GM12878 (cell line): ENCODE measurements around the gene ZNF687. TPM values are rescaled to one million over a fixed set of nuclear protein-coding genes. Genes with fewer than 3 reads are reported as not detected.

Experiments
- ATAC-seq: fragments of 200-7000 bp; cut with Tn5 transposase; 3 replicates; pipeline ENCODE4 v1.9.1; 2020; ENCODE audit warnings: mild to moderate bottlenecking, moderate library complexity
- BruUV-seq: library from RNA; stranded (reverse); fragments of 400-500 nt; replicated peaks from 2 replicates; lab custom pipeline; 2021; lab: Mats Ljungman, UMichigan
- CTCF ChIA-PET: fragments of 300-600 bp; sonication (Branson Sonifier 250); formaldehyde crosslinking; extraction: SDS; loops from one replicate; lab custom pipeline; 2021; ENCODE audit warnings: inconsistent platforms; lab: Yijun Ruan, JAX
- POLR2A ChIA-PET: fragments of 350-600 bp; formaldehyde crosslinking; extraction: SDS; loops from one replicate; lab custom pipeline; 2021; ENCODE audit warnings: inconsistent platforms; lab: Charles Lee
- RAD21 ChIA-PET: fragments of 300-600 bp; sonication (Branson Sonifier 250); formaldehyde crosslinking; loops from one replicate; lab custom pipeline; 2023; ENCODE audit warnings: antibody characterized with exemption; ENCODE audit not compliant: unreplicated experiment; lab: Charles Lee
- SMC1A ChIA-PET: fragments of 300-600 bp; sonication (Branson Sonifier 250); formaldehyde crosslinking; loops from one replicate; lab custom pipeline; 2023; ENCODE audit not compliant: unreplicated experiment, uncharacterized antibody; lab: Charles Lee
- DNase-seq: peaks from one replicate; pipeline ENCODE4 v3.0.0-alpha.2; 2011; ENCODE audit warnings: low read depth, low spot score
- FAIRE-seq: peaks from 3 replicates; lab custom pipeline; 2011; peaks lifted over from hg19 to GRCh38; lab: Jason Lieb, UNC
- H2AFZ ChIP-seq: 2 replicates; pipeline ENCODE4 v1.6.0; 2011; ENCODE audit warnings: low read depth, low read length, control low read depth; ENCODE audit not compliant: control insufficient read depth
- H3K27ac ChIP-seq: 2 replicates; pipeline ENCODE4 v1.5.1; 2011; ENCODE audit warnings: control low read depth; ENCODE audit not compliant: control insufficient read depth, insufficient read depth
- H3K27me3 ChIP-seq, 2 experiments: replicated peaks in 1 of 2; 2 replicates each; pipeline versions ENCODE4 v1.6.0 to v1.6.1; 2011; ENCODE audit warnings: low read length in 1 of 2; ENCODE audit not compliant: control insufficient read depth in 2 of 2, insufficient read depth in 2 of 2
- H3K36me3 ChIP-seq, 2 experiments: 2 replicates each; pipeline ENCODE4 v1.5.1; 2011; ENCODE audit warnings: low read length in 1 of 2; ENCODE audit not compliant: control insufficient read depth in 2 of 2, insufficient read depth in 2 of 2
- H3K4me1 ChIP-seq: 2 replicates; pipeline ENCODE4 v1.6.1; 2011; ENCODE audit warnings: mild to moderate bottlenecking, low read length, moderate library complexity, mixed read lengths; ENCODE audit not compliant: control insufficient read depth, insufficient read depth
- H3K4me2 ChIP-seq: 2 replicates; pipeline ENCODE4 v1.6.0; 2011; ENCODE audit warnings: control low read depth; ENCODE audit not compliant: control insufficient read depth, insufficient read depth
- H3K4me3 ChIP-seq: fragments of 200-600 bp; sonication (generic); 2 replicates; pipeline ENCODE4 v1.5.1; 2016
- H3K79me2 ChIP-seq: 2 replicates; pipeline ENCODE4 v1.6.0; 2011; ENCODE audit warnings: low read length; ENCODE audit not compliant: control insufficient read depth, insufficient read depth
- H3K9ac ChIP-seq: 2 replicates; pipeline ENCODE4 v1.8.0; 2011; ENCODE audit warnings: low read length, control low read depth, mixed read lengths; ENCODE audit not compliant: control insufficient read depth, insufficient read depth
- H3K9me3 ChIP-seq: replicated peaks from 3 replicates; pipeline ENCODE4 v1.5.1; 2011; ENCODE audit warnings: mild to moderate bottlenecking, low read length; ENCODE audit not compliant: control insufficient read depth, insufficient read depth
- H4K20me1 ChIP-seq: 2 replicates; pipeline ENCODE4 v1.6.0; 2011; ENCODE audit not compliant: control insufficient read depth, insufficient read depth
- BCLAF1 ChIP-seq: fragments of 450-650 bp; IDR thresholded peaks from 2 replicates; pipeline ENCODE4 v1.6.1; 2017; ENCODE audit warnings: antibody characterized with exemption, mild to moderate bottlenecking, moderate library complexity
- CEBPB ChIP-seq, 2 experiments: fragments of 150-350 bp in 1 of 2; IDR thresholded peaks; 2 replicates each; pipeline ENCODE4 v1.6.1; 2012 to 2014; ENCODE audit warnings: low read depth in 2 of 2, low read length in 2 of 2, borderline replicate concordance in 1 of 2, inconsistent platforms in 1 of 2
- CHD1 ChIP-seq: IDR thresholded peaks from 2 replicates; pipeline ENCODE4 v1.6.1; 2012; ENCODE audit warnings: low read depth, low read length, improper control_type of control experiment
- DPF2 ChIP-seq: fragments of 450-650 bp; IDR thresholded peaks from 2 replicates; pipeline ENCODE4 v1.6.1; 2017; ENCODE audit warnings: mild to moderate bottlenecking
- HDAC2 ChIP-seq: fragments of 200-600 bp; sonication (generic); IDR thresholded peaks from 2 replicates; pipeline ENCODE4 v1.6.1; 2017
- KAT2A ChIP-seq: conservative IDR thresholded peaks from 2 replicates; pipeline ENCODE4 v1.6.1; 2011; ENCODE audit warnings: low read depth, low read length; ENCODE audit not compliant: control insufficient read depth
- PKNOX1 ChIP-seq: fragments of 450-650 bp; IDR thresholded peaks from 2 replicates; pipeline ENCODE4 v1.6.1; 2016; ENCODE audit warnings: mild to moderate bottlenecking
- RB1 ChIP-seq: fragments of 450-650 bp; formaldehyde crosslinking; IDR thresholded peaks from 2 replicates; pipeline ENCODE4 v1.6.1; 2017; ENCODE audit warnings: mild to moderate bottlenecking, borderline replicate concordance
- SREBF2 ChIP-seq: IDR thresholded peaks from 2 replicates; pipeline ENCODE4 v1.6.1; 2012; ENCODE audit warnings: mild to moderate bottlenecking, low read length
- ZBTB4 ChIP-seq: fragments of 450-650 bp; formaldehyde crosslinking; IDR thresholded peaks from 2 replicates; pipeline ENCODE4 v1.4.0; 2022; ENCODE audit warnings: mild to moderate bottlenecking, moderate library complexity
- ZNF24 ChIP-seq: fragments of 450-650 bp; IDR thresholded peaks from 2 replicates; pipeline ENCODE4 v1.6.1; 2017; ENCODE audit warnings: antibody characterized with exemption, mild to moderate bottlenecking
- WGBS: methylation state at CpG from one replicate; pipeline ENCODE4 v1.1.6; 2016; ENCODE audit warnings: low lambda C conversion rate; ENCODE audit not compliant: insufficient replicate concordance, insufficient coverage; ENCODE audit errors: missing lambda C conversion rate; 5-methylcytosine and 5-hydroxymethylcytosine counted together
- in situ Hi-C: fragments of 300-500 bp; cut with MboI; formaldehyde crosslinking; loops from 9 replicates; pipeline ENCODE4 v1.14.3; 2018; ENCODE audit warnings: mixed read lengths
- intact Hi-C: fragments of 100-400 bp; cut with micrococcal nuclease; formaldehyde crosslinking; loops from one replicate; pipeline ENCODE4 v1.14.2; 2022; ENCODE audit not compliant: unreplicated experiment
- polyA plus RNA-seq, 11 experiments: library from polyadenylated mRNA; depleted of rRNA in 4 of 11; unstranded in 6 of 11; stranded (reverse) in 5 of 11; fragments of >200 nt; fragmentation: Nextera tagmentation in 4 of 11; fragmentation: Illumina TruSeq in 1 of 11; extraction: Ambion mirVana in 4 of 11; extraction: Trizol in 1 of 11; gene quantifications; 1 replicate in 1 of 11; 2 replicates in 10 of 11; pipeline versions ENCODE4 v1.2.1 to v1.2.3, GENCODE V29; 2011 to 2016; ENCODE audit warnings: inconsistent platforms in 2 of 11, missing spikeins in 2 of 11, low read depth in 1 of 11
- total RNA-seq, 4 experiments: library from RNA; depleted of rRNA in 3 of 4; stranded (reverse); fragments of >200 nt in 3 of 4; fragmentation: Illumina TruSeq in 1 of 4; extraction: Trizol in 1 of 4; gene quantifications; 2 replicates each; pipeline versions ENCODE4 v1.2.1 to v1.2.3, GENCODE V29; 2013 to 2021

ZNF687 gene
- total and polyA plus RNA-seq, 10 of the 15 experiments (the other 5 are each of a cell fraction or from before 2014, with no cell fraction given), result 0.08 to 30.9 (median 9.9) TPM

GRCh38 chr1:151242442-151242841, 39.7 kb upstream of the ZNF687 start (continued):
- TF ChIP-seq ZBTB4, result no peak
- no peak for TF ChIP-seq RB1
- no peak for TF ChIP-seq ZNF24
- TF ChIP-seq CHD1, result no peak
- TF ChIP-seq, all 136 proteins: peak for 0

GRCh38 chr1:151243683-151244216, 38.3 kb upstream of the ZNF687 start:
- no peak overlapping the region for H3K27ac ChIP-seq
- peaks cover 23 to 38% of the 10 kb centered on the region in 2 experiments for H3K36me3 ChIP-seq
- H4K20me1 ChIP-seq, result no peaks in the 10 kb centered on the region
- ATAC-seq (no peak), FAIRE-seq (no peak), DNase-seq (no peak)
- ChIA-PET POLR2A (no interaction called here), CTCF (interaction anchor here (0.9 to 2.0 kb wide), 2 partner anchors 15 to 144 kb away, joined by 3 to 5 read pairs; no protein-coding TSS in a partner anchor), RAD21 (no interaction called here), SMC1A (interaction anchor here (0.5 to 1.3 kb wide), 3 partner anchors 8 to 140 kb away, joined by 3 to 4 read pairs (median 3); no protein-coding TSS in a partner anchor)
- 77% methylated on average over 4 of the region's 5 CpGs for WGBS
- no peaks in the 10 kb centered on the region for H3K4me1 ChIP-seq
- no peak overlapping the region for H3K4me2 ChIP-seq
- BruUV-seq, result no TSS peak
- H3K4me3 ChIP-seq, result no peak overlapping the region
- in situ Hi-C loops (no loop called here), intact Hi-C loops (no loop called here)
- H3K27me3 ChIP-seq, result no peaks in the 10 kb centered on the region
- H3K9ac ChIP-seq, result no peak overlapping the region
- H3K9me3 ChIP-seq, result no peaks in the 10 kb centered on the region
- no peak overlapping the region for H2AFZ ChIP-seq
- no peaks in the 10 kb centered on the region for H3K79me2 ChIP-seq
- TF ChIP-seq CEBPB (IDR thresholded peaks at IDR 0.05; ENCODE audit: borderline replicate concordance in 1 of 2, low read depth in 2 of 2, low read length in 2 of 2), result no peak
- TF ChIP-seq DPF2, result no peak
- no peak for TF ChIP-seq KAT2A
- TF ChIP-seq SREBF2, result no peak
- TF ChIP-seq BCLAF1, result no peak
- TF ChIP-seq HDAC2, result no peak
- no peak for TF ChIP-seq PKNOX1
